RWPE2 (cell line): ENCODE data around the gene LRP1B.

Experiments used
- ATAC-seq: fragments of 200-7000 bp; cut with Tn5 transposase; 3 replicates; pipeline ENCODE4 v1.9.1; 2021; ENCODE audit warnings: low read depth
- DNase-seq: peaks from one replicate; pipeline ENCODE4 v3.0.0-alpha.2; 2020; ENCODE audit warnings: low spot score
- H3K27ac ChIP-seq: fragments of 450-650 bp; 2 replicates; pipeline ENCODE4 v1.5.1; 2017; ENCODE audit warnings: mild to moderate bottlenecking; ENCODE audit not compliant: poor library complexity, severe bottlenecking
- H3K27me3 ChIP-seq: fragments of 250-450 bp; sonication (Bioruptor Pico); 2 replicates; pipeline ENCODE4 v1.5.1; 2021; ENCODE audit warnings: mild to moderate bottlenecking, moderate library complexity; ENCODE audit not compliant: insufficient read depth, poor library complexity, severe bottlenecking
- H3K36me3 ChIP-seq: fragments of 250-450 bp; sonication (Bioruptor Pico); 2 replicates; pipeline ENCODE4 v1.5.1; 2020; ENCODE audit warnings: low read depth, mild to moderate bottlenecking, moderate library complexity
- H3K4me1 ChIP-seq: fragments of 250-450 bp; sonication (Bioruptor Pico); 2 replicates; pipeline ENCODE4 v1.5.1; 2021; ENCODE audit warnings: mild to moderate bottlenecking, moderate library complexity; ENCODE audit not compliant: insufficient read depth, poor library complexity, severe bottlenecking
- H3K4me3 ChIP-seq: fragments of 250-450 bp; sonication (Bioruptor Pico); 2 replicates; pipeline ENCODE4 v1.5.1; 2021; ENCODE audit warnings: mild to moderate bottlenecking, moderate library complexity; ENCODE audit not compliant: severe bottlenecking
- H3K9me3 ChIP-seq: fragments of 250-450 bp; sonication (Bioruptor Pico); 2 replicates; pipeline ENCODE4 v1.5.1; 2021; ENCODE audit warnings: mild to moderate bottlenecking, moderate library complexity; ENCODE audit not compliant: severe bottlenecking
- TF ChIP-seq, protein P1 (sequence below): fragments of 450-650 bp; IDR thresholded peaks from one replicate; pipeline ENCODE4 v1.5.1; 2017; ENCODE audit warnings: mild to moderate bottlenecking, moderate library complexity; ENCODE audit not compliant: poor library complexity, severe bottlenecking

LRP1B gene

DNA sequence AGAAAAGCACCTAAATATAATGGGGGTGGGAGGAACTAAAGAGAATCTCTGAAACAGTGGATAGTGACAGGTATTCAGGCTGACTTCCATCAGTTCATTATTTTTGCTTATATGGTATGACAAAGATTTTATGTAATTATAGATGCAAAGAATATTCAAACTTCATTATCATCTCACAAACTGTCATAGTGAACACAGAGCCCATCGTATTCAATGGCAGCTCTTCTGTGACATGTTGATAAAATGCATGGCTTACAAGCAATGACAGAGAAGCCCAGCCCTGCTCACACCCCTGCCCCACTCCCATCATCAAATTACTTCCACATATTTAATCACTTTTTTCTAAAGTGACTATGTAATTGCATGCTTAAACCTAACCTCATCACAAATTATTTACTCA lies 904.3 kb downstream of the LRP1B start:
- TF ChIP-seq, protein P1, sequence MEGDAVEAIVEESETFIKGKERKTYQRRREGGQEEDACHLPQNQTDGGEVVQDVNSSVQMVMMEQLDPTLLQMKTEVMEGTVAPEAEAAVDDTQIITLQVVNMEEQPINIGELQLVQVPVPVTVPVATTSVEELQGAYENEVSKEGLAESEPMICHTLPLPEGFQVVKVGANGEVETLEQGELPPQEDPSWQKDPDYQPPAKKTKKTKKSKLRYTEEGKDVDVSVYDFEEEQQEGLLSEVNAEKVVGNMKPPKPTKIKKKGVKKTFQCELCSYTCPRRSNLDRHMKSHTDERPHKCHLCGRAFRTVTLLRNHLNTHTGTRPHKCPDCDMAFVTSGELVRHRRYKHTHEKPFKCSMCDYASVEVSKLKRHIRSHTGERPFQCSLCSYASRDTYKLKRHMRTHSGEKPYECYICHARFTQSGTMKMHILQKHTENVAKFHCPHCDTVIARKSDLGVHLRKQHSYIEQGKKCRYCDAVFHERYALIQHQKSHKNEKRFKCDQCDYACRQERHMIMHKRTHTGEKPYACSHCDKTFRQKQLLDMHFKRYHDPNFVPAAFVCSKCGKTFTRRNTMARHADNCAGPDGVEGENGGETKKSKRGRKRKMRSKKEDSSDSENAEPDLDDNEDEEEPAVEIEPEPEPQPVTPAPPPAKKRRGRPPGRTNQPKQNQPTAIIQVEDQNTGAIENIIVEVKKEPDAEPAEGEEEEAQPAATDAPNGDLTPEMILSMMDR, result no peak
- no peaks in the 10 kb centered on the region for H3K4me1 ChIP-seq
- ATAC-seq, result no peak
- no peak overlapping the region for H3K27ac ChIP-seq
- DNase-seq, result no peak
- H3K9me3 ChIP-seq, result no peaks in the 10 kb centered on the region
- H3K4me3 ChIP-seq, result no peak overlapping the region
- H3K27me3 ChIP-seq, result no peaks in the 10 kb centered on the region
- H3K36me3 ChIP-seq, result no peaks in the 10 kb centered on the region

DNA sequence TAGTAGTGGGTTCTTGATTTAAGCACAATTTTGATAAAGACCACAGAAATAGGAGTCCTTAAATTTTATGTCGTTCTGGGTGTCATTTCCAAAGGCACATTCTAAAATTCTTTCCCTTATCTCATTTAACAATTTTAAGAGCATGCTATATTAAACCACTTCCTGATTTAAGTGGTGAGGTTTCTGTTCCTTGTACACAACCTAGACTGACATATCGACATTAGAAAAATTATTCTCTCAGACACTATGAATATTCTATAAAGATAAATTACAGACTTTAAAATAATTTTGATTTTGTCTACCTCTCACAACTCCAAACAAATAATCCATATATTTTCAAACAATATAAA lies 923.8 kb downstream of the LRP1B start:
- Histone ChIP-seq H3K27ac (no peak overlapping the region), H3K4me1 (no peaks in the 10 kb centered on the region), H3K4me3 (no peak overlapping the region), H3K36me3 (no peaks in the 10 kb centered on the region), H3K27me3 (no peaks in the 10 kb centered on the region), H3K9me3 (no peaks in the 10 kb centered on the region)
- TF ChIP-seq, protein P1, result no peak
- DNase-seq (no peak), ATAC-seq (no peak)

- ATAC-seq, result no peak
- H3K27ac ChIP-seq, result no peak overlapping the region
- no peaks in the 10 kb centered on the region for H3K36me3 ChIP-seq
- H3K27me3 ChIP-seq, result no peaks in the 10 kb centered on the region
- no peaks in the 10 kb centered on the region for H3K4me1 ChIP-seq
- DNase-seq, result no peak
- no peak overlapping the region for H3K4me3 ChIP-seq
- no peaks in the 10 kb centered on the region for H3K9me3 ChIP-seq
- TF ChIP-seq, protein P1, result no peak
Measured at GRCh38 chr2:141201016-141201565, 929.7 kb downstream of the LRP1B start.

DNA sequence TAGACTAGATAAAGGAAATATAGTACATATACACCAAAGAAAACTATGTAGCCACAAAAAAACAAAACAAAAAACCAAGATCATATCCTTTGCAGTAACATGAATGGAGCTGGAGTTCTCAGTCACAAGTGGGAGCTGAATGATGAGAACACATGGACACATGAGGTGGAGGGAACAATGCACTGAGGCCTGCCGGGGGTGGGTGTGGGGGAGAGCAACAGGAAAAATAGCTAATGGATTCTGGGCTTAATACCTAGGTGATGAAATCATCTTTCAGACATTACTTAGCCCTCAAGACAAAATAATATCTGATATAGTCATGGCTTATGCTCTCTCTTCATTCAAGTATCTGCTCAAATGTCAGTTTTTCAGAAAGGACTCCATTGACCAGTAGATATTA lies 930.6 kb downstream of the LRP1B start:
- DNase-seq (no peak), ATAC-seq (no peak)
- H3K4me3 ChIP-seq, result no peak overlapping the region
- H3K27me3 ChIP-seq, result no peaks in the 10 kb centered on the region
- no peaks in the 10 kb centered on the region for H3K9me3 ChIP-seq
- no peaks in the 10 kb centered on the region for H3K4me1 ChIP-seq
- no peak overlapping the region for H3K27ac ChIP-seq
- TF ChIP-seq, protein P1, result no peak
- no peaks in the 10 kb centered on the region for H3K36me3 ChIP-seq

DNA sequence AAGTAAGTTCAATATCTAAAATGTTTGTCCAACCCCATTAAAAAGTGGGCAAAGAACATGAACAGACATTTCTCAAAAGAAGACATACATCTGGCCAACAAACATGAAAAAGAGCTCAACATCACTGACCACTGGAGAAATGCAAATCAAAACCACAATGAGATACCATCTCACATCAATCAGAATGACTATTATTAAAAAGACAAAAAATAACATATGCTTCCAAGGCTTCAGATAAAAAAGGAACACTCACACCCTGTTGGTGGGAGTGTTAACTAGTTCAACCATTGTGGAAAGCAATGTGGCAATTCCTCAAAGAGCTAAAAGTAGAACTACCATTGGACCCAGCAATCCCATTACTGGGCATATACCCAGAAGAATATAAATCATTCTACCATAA lies 931.1 kb downstream of the LRP1B start:
- no peaks in the 10 kb centered on the region for H3K27me3 ChIP-seq
- no peaks in the 10 kb centered on the region for H3K9me3 ChIP-seq
- no peaks in the 10 kb centered on the region for H3K36me3 ChIP-seq
- TF ChIP-seq, protein P1, result no peak
- H3K4me3 ChIP-seq, result no peak overlapping the region
- H3K4me1 ChIP-seq, result no peaks in the 10 kb centered on the region
- DNase-seq (no peak), ATAC-seq (no peak)
- H3K27ac ChIP-seq, result no peak overlapping the region
